ENCODE data around the gene SNTG2.

Gene SNTG2

DNA sequence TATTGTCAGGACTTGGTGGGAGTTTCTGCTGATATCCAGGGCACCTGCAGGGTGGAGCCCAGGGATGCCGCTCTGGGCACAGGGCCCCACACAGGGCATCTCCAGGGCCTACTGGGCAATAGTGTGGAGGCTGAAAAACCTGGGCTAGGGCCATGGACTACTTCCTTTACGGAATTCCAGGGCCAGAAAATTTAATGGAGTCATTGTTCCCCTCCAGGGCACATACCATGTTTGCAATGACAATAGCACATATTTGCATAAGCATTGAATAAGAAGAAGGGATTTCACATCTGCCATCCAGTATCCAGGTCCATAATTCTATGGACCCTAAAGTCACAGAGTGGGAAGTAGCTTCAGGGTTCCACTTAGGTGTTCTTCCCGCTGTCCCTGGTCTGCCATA is 358.9 kb downstream of the SNTG2 start:
- DNase-seq = no peak

DNA sequence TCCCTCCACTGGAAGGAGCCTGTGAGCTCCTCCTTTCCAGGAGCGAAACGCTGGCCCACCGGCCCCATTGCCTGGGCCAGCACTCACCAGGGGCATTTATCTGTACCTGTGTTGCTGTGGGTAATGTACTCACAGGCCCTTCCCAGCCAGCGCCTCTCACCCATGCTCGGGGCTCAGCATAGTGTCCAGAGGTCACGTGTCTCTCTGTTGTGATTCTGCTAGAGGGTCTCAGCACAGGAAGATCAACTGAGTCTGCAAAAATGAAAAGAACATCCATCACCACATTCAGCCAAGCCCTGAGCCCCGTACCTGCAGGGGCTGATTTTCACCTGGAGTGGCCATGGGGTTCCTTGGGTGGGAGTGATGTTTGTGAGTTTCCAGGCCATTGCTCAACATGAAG is 359.6 kb downstream of the SNTG2 start:
- DNase-seq = no peak

- no peak for DNase-seq
Measured at GRCh38 chr2:1310866-1311265, 360.2 kb downstream of the SNTG2 start.

DNA sequence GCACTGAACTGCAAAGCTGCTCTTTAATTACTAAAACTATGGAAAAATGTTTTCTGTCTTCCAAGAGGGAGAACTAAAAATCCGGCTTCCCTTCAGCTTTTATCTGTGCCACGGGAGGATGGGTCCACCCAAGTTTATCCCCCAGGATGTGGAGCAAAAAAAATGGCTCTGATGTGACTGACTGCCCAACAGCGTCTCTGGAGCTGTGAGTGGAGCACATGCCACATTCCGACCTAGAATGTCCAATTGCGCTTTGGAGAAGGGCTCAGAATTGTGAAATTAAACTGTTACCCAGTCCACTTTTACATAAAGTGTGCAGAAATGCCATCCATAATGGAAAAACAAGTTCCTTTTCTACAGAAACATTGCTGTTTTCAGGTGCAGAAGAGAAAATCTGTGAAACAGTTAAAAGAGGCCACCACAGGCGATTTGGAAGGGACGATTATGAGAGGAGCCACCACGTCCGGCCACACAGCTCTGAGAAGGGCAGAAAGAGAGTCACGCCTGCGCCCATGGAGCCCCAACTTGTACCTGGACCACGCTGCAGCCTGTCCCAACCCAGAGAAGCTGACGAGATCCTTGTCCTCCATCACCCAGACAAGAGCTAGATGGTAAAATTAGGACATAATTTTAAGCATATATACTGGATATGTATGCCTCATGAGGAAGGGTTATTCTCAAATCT is 362.7 kb downstream of the SNTG2 start:
- no peak for DNase-seq

DNA sequence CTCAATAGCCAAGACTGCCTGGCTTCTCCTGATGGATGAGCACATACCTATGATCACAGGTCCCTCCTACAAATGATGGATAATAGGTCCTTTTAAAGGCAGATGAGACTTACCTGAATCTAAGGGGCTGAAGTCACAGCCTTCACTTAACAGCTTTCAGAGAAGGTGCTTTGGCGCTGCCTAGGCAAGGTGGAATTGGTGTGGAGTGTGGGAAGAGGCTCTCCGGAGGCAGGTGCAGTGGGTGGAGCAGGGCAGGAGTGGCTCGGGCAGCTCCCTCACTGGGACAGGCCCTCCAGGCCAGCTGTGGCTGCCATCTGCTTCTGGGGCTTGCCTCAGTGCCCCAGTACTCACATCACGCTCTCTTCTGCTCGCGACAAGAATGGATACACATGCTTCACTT is 363.6 kb downstream of the SNTG2 start:
- DNase-seq = no peak

DNA sequence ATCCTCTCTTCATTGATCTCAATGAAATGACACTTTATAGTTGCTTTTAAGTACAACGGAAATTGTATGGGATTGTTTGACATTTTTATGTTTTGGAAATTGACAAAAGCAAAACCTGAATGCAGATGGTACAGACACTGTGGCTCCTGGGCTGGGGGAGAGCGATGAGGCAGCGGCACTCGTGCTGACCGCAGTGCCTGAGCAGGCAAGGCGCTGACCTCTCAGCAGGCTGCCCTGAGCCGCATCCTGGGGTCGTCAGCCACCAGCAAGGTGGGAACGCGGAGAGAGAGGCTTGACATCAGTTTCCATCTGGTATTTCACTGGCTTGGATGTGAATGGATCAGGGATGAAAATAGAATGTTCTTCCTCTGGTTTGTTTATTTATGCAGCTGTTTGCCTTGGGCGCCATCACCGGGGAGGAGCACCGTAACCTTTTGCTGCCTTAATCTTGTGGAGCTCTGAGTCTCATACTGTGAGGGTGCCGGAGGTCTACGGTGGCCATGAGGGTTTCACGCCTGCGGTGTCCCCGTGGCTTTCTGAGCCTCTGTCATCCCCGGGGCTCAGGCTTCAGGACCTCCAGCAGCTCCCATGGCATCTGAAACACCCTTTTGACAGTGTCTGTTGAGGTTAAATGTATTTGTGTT is 367.8 kb downstream of the SNTG2 start:
- DNase-seq = no peak

GRCh38 chr2:1319393-1319792 is 368.7 kb downstream of the SNTG2 start:
- no peak for DNase-seq

DNA sequence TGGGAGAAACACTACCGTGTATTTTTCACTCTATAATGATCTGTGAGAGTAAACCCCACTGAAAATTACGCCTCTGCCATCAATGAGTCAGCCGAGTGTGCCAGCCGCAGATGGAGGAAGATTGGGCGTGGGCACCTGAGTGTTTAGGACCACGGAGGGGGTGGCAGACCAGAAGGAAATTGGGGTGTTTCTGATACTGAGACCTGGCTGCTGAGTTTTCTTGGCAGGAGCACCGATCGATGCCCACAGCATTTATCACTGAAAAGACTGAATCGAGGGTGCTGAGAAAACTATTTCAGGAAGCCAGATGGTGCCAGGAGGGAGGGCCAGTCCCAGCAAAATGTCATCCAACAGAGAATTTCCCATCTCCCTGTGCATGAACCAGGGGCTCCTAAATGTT is 370.7 kb downstream of the SNTG2 start:
- peak in 1 of 51 donors; percentile 48 for DNase-seq

- no peak for DNase-seq
Measured at GRCh38 chr2:1324884-1325283, 374.2 kb downstream of the SNTG2 start.

- no peak for DNase-seq
Measured at GRCh38 chr2:1328684-1329083, 378.0 kb downstream of the SNTG2 start.

GRCh38 chr2:1339388-1340140 is 388.9 kb downstream of the SNTG2 start:
- peak in 9 of 51 donors; percentile 1 to 53 (median 6) for DNase-seq

DNA sequence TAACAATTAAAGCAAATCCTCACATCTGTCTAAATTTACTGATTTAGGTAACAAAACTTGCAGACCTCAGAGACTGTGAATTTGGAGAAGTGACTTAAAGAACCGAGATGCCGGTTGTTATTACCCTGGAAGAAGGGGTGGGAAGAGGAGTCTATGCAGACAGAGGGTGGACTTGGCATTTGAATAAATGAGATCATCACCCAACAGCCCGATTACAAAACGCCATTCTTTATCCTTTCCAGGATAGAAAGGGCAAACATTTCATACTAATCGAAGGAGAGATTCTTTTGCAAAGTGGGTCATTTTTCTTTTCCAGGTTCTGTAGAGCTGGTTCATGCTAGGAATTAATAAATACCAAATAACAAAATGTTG is 389.5 kb downstream of the SNTG2 start:
- peak in 1 of 51 donors; percentile 36 for DNase-seq

GRCh38 chr2:1341404-1342120 is 390.9 kb downstream of the SNTG2 start:
- no peak for DNase-seq

GRCh38 chr2:1348789-1349188 is 398.1 kb downstream of the SNTG2 start:
- no peak for DNase-seq

DNA sequence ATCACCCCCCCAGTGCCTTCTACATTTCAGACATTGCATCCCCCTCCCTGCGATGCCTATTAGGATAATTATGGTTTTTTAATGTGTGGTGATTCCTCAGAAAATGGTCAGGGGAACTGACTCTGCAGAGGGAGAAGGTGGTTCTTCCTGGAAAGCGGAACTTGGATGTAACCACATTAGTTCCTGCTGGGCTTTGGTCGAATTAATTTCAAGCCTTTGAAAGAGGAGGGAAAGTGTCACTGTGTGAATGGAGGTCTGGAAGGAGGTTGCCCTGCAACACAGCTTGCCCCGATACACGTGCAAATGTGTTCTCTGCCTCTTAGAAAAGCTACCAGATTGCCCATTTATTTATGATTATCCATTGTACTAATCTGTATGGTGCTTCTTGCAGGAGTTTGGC is 399.5 kb downstream of the SNTG2 start:
- DNase-seq = no peak

- no peak for DNase-seq
Measured at GRCh38 chr2:1353124-1353523, 402.5 kb downstream of the SNTG2 start.

DNA sequence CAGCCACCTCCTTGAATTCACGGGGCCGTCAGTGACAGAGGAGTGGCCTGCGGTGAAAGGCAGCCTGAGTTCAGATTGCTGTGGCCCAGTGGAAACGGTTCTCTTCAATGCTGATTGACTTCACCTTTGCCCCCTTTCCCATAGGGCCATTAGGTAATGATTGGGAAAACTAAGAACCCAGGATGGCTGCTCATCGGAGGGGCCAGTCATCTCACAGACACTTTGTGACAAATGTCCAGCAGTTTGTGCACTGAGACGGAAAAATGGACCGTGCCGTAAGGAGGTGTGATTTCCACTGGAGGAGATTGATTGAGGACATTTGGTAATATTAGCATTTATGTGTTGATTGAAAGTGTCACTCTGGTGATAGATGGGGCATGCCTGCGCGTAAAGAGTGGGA is 402.9 kb downstream of the SNTG2 start:
- no peak for DNase-seq

DNA sequence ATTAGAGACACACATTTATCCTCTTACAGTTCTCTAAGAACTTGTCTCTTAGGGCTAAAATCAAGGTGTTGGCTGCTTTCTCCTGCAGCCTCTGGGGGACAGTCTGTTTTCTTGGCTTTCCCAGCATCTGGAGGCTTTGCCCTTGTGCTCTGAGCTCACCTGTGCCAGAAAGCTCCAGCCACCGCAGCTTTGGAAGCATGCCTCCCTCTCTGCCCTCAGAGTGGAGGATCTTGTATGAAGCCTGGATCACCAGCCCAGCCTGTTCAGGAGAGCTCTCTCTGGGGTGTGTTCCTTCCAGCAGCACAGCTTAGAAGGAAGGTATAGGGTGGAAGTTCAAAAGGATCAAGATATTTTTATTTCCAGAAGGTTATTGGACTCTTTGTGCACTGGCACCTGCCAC is 409.5 kb downstream of the SNTG2 start:
- DNase-seq = no peak

DNA sequence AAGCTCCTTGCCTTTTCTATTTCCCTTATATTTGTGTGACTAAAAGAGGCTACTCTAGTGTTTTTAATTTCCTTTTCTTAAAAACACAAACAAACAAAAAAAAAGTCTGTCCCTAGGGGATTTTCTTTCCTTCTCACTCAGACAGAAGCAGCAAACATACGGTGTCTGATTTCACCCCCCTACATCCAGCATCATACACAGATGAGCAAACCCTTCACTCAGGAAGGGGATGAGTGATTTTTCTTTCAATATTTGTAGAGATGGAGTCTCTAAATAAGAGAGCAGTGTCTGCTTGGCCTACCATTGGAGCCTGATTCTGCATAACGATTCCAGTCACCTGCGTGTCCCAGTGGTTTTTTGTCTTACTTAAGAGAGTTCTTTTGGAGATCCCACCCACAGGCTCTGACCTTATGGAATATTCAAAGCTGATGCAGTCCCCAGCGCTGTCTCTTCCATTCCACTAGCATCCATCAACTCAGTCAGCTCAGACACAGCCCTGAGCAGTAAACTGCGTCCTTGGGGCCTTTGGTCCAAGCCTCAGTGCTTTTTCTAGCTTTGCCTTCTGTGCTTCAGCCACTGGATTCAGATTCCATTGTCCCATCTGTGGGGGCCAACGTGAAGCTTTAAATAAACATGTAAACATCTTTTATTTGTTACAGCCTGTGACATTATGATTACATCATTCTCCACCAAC is 410.1 kb downstream of the SNTG2 start:
- DNase-seq = no peak

- DNase-seq = no peak
Measured at GRCh38 chr2:1363367-1363766, 412.7 kb downstream of the SNTG2 start.

DNA sequence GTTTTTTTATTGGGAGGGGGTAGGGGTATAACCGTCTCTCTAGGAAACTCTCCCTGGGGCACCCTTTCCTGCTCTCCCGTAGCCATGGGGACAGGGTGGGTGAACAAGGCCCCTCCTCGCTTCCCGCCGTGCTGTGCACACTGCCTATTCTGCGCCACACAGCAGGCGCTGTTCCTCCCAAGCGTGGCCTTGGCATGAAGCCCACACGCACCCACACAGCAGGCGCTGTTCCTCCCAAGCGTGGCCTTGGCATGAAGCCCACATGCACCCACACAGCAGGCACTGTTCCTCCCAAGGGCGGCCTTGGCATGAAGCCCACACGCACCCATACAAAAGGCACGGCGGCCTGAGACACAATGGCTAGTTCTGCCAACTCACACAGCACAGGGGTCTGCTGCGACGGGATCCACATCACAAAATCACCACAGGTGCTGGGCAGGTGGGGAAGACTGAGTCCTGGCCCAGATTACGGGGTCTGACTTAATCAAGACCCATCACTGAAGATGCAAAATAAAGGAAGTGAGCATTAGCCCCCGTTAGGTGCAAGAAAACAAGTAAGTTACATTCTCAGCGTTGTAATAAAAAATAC is 416.0 kb downstream of the SNTG2 start:
- peak in 45 of 51 donors; percentile 9 to 89 (median 63) for DNase-seq
